GM20000 (cell line): ENCODE results near the gene EPHA3.

ENCODE experiments used
- DNase-seq: peaks from one replicate; pipeline ENCODE4 v3.0.0; 2012; ENCODE audit warnings: low spot score
- TF ChIP-seq, protein P1 (sequence below): IDR thresholded peaks from 2 replicates; pipeline ENCODE4 v1.5.1; 2012; ENCODE audit warnings: mild to moderate bottlenecking, control low read depth; ENCODE audit errors: extremely low read depth, missing control alignments

EPHA3 gene

GRCh38 chr3:89367166-89367565 lies 259.7 kb downstream of the EPHA3 start:
- no peak for DNase-seq
- TF ChIP-seq, protein P1, sequence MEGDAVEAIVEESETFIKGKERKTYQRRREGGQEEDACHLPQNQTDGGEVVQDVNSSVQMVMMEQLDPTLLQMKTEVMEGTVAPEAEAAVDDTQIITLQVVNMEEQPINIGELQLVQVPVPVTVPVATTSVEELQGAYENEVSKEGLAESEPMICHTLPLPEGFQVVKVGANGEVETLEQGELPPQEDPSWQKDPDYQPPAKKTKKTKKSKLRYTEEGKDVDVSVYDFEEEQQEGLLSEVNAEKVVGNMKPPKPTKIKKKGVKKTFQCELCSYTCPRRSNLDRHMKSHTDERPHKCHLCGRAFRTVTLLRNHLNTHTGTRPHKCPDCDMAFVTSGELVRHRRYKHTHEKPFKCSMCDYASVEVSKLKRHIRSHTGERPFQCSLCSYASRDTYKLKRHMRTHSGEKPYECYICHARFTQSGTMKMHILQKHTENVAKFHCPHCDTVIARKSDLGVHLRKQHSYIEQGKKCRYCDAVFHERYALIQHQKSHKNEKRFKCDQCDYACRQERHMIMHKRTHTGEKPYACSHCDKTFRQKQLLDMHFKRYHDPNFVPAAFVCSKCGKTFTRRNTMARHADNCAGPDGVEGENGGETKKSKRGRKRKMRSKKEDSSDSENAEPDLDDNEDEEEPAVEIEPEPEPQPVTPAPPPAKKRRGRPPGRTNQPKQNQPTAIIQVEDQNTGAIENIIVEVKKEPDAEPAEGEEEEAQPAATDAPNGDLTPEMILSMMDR: no peak

- TF ChIP-seq, protein P1: no peak
Measured at GRCh38 chr3:89368846-89369245, 261.4 kb downstream of the EPHA3 start.

GRCh38 chr3:89372456-89372855 lies 265.0 kb downstream of the EPHA3 start:
- TF ChIP-seq, protein P1: no peak
- DNase-seq: no peak

More at GRCh38 chr3:89368846-89369245, 261.4 kb downstream of the EPHA3 start:
- no peak for DNase-seq

DNA sequence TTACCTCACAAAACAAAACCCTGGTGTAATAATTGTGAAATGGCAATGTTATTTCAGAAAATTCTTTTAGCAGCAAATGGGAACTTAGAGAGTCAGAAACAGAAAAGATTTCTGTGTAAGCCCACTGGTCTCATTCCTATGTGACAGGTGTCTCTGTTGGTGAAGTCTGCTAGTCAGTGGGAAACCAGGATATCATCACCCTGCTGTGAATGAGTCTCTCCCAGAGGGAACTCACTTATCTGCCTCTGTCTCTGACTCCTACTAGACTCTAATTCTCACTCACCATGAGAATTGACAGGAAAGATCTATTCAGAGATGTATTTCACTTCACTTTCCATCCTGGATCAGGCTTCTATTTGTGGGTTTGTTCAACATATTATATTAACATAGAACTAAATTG lies 266.0 kb downstream of the EPHA3 start:
- TF ChIP-seq, protein P1: no peak
- DNase-seq: no peak

DNA sequence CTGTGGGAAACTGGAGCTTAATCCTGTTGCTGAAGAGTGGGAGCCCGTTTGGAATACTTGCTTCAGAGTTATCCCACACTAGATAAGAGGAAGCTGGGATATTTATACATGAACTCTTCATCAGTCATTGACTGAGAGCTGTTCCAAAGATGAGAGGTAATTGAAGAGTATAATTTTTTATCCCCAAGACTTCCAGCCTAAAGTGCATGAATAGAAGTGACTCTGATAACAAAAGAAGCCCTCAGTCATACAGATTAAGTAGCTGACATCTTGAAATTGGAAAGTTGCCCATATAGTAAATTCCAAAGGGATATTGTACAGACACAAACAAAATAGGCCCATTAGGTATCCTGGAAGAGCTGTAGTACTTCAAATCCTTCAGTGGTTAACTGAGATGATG lies 268.0 kb downstream of the EPHA3 start:
- TF ChIP-seq, protein P1: no peak
- DNase-seq: no peak

- TF ChIP-seq, protein P1: no peak
- DNase-seq: no peak
Measured at GRCh38 chr3:89380016-89380415, 272.6 kb downstream of the EPHA3 start.

- TF ChIP-seq, protein P1: no peak
Measured at GRCh38 chr3:89392991-89393390, 285.6 kb downstream of the EPHA3 start.

More at GRCh38 chr3:89392991-89393390, 285.6 kb downstream of the EPHA3 start:
- DNase-seq: no peak
